ENCODE data around the gene RBM44.

The RBM44 gene

DNA sequence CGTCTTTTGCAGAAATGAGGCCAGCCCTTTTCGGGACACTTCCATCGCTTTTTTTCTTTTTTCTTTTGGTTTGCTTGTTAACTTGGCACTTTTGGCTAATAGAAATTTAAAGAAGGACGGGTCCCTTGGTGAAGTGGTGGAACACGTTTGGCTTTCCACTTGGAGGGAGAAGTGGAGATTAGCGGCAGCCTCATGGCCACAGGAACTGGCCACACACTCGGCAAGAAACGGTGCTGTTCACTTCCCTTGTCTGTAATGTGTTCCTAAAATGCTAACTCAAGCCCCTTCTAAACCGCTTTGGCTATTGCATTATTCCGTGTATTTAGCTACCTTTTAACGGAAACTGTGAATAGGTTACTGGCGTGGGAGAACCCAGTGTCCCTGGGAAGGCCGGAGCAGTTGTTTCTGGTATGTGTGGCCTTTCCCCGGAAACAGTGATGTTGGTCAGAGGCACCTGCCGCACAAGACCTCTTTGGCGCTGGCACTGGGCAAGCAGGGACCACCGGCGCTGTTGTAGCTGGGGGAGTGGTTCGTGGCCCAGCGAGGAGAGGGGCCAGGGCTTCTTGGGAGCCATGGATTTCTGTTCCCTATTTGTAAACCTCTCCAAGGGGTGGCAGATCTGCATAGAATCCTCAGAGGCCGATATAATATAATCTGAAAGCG, 61.8 kb downstream of the RBM44 start:
- Mint-ChIP-seq H3K9me3 (no peaks in the 10 kb centered on the region), H3K4me1 (peaks cover 21% of the 10 kb centered on the region), H3K27ac (peak overlapping the region in 1 of 3 experiments; percentile 55), H3K4me3 (peak overlapping the region; percentile 69 to 81 (median 77)), H3K36me3 (ENCODE audit: low read depth) (no peaks in the 10 kb centered on the region), H3K27me3 (ENCODE audit: low read depth) (peaks cover 73% of the 10 kb centered on the region)
- TF ChIP-seq CTCF (IDR thresholded peaks at IDR 0.05; ENCODE audit: unreplicated experiment in 3 of 3) = no peak

GRCh38 chr2:237861875-237862527, 63.4 kb downstream of the RBM44 start:
- Mint-ChIP-seq H3K4me3 (no peak overlapping the region), H3K36me3 (ENCODE audit: low read depth) (no peaks in the 10 kb centered on the region), H3K27ac (no peak overlapping the region), H3K9me3 (no peaks in the 10 kb centered on the region), H3K4me1 (peaks cover 33% of the 10 kb centered on the region), H3K27me3 (ENCODE audit: low read depth) (peaks cover 66% of the 10 kb centered on the region)
- TF ChIP-seq CTCF (IDR thresholded peaks at IDR 0.05; ENCODE audit: unreplicated experiment in 3 of 3) = no peak

- Mint-ChIP-seq H3K27ac (no peak overlapping the region), H3K4me3 (no peak overlapping the region), H3K4me1 (peaks cover 33% of the 10 kb centered on the region), H3K9me3 (no peaks in the 10 kb centered on the region), H3K27me3 (ENCODE audit: low read depth) (peaks cover 61% of the 10 kb centered on the region), H3K36me3 (ENCODE audit: low read depth) (no peaks in the 10 kb centered on the region)
- TF ChIP-seq CTCF (IDR thresholded peaks at IDR 0.05; ENCODE audit: unreplicated experiment in 3 of 3) = no peak
Measured at GRCh38 chr2:237862528-237862895, 63.9 kb downstream of the RBM44 start.

DNA sequence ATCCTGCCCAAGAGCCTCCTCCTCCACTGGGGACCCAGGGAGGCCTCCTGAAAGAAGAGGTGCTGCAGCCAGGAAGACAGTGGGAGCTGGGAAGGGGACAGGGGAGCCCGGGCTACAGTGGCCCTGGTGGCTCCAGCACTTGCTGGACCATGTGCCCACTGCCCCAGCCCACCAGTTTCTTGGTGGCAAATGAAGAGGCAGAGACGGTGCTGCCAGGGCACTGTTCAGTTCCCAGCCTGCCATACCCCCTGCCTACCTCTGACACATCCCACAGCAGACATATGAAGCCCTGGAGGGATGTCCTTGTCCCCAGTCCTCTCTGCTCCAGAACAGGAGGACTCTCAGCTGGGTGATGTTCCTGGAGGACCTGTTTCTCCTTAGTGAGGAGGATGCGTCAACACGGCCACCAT, 64.5 kb downstream of the RBM44 start:
- no peak for TF ChIP-seq CTCF (IDR thresholded peaks at IDR 0.05; ENCODE audit: unreplicated experiment in 3 of 3)
- Mint-ChIP-seq H3K4me3 (no peak overlapping the region), H3K9me3 (no peaks in the 10 kb centered on the region), H3K27ac (no peak overlapping the region), H3K27me3 (ENCODE audit: low read depth) (peaks cover 55% of the 10 kb centered on the region), H3K4me1 (peaks cover 29% of the 10 kb centered on the region), H3K36me3 (ENCODE audit: low read depth) (no peaks in the 10 kb centered on the region)

- no peak overlapping the region for H3K4me3 Mint-ChIP-seq
- no peak for TF ChIP-seq CTCF (IDR thresholded peaks at IDR 0.05; ENCODE audit: unreplicated experiment in 3 of 3)
- H3K27ac Mint-ChIP-seq = no peak overlapping the region
- H3K9me3 Mint-ChIP-seq = no peaks in the 10 kb centered on the region
- H3K4me1 Mint-ChIP-seq = peaks cover 28% of the 10 kb centered on the region
- H3K27me3 Mint-ChIP-seq (ENCODE audit: low read depth) = peaks cover 47% of the 10 kb centered on the region
- no peaks in the 10 kb centered on the region for H3K36me3 Mint-ChIP-seq (ENCODE audit: low read depth)
Measured at GRCh38 chr2:237863689-237864443, 65.3 kb downstream of the RBM44 start.
